ENCODE results near the gene SERPINA1. TPM values are rescaled to one million over a fixed set of nuclear protein-coding genes. Genes with fewer than 3 reads are reported as not detected.
A peak's percentile ranks its signal among the peaks of the same experiment; 100 is the strongest.

Gene SERPINA1
- total and polyA plus RNA-seq, 2 of the 13 experiments (the other 11 are each of a cell fraction or from before 2014, with no cell fraction given) = 3,266 to 11,015 TPM

DNA sequence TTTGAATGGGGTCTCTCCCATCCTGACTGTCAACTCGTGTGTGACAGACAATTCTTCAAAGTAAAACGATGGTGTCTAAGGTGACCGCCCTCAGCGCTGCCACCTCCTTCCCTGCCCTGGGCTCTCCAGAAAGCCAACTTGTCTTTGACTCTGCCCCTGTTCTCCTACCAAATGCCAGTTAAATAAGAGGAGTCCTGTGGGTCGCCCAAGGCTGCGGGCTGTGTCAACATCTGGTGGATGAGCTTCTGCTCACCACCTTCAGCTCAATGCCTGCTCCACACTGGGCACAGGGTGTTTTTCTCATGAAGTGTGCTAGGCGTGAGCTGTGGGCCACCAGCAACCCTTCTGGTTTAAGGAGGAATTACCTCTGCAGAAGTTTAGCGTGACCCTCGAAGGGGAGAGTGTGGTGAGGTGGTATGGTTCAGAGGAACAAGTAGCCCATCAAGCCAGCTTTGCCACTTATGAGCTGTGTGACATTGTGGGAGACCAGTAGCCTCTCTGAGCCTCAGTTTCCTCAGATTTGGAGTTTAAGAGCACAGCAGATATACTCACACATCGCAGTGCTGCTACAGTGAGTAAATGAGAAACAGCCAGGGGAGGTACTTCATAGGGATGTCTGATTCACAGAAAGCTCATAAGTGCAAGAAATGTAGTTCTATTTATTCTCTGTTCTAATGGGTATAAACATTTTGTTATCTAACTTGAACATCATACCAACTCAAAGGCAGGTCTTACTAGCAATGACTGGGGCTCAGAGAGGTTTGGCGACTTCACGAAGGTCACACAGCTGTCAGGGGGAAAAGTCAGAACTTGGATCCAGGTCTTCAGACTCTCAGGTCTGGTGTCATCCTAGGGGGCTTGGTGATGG, 12.1 kb downstream of the SERPINA1 start (continued):
- TF ChIP-seq ZC3H13 (CRISPR knock-in tag; IDR thresholded peaks at IDR 0.05) (peak; percentile 97), ZNF546 (CRISPR knock-in tag; conservative IDR thresholded peaks at IDR 0.05) (no peak), NCOA2 (CRISPR knock-in tag; IDR thresholded peaks at IDR 0.05) (no peak), ZNF605 (CRISPR knock-in tag; IDR thresholded peaks at IDR 0.05) (no peak), HOXA5 (CRISPR knock-in tag; IDR thresholded peaks at IDR 0.05) (0 out of 2 replicates have a peak, but pooled peaks have one; percentile 2), SMAD1 (CRISPR knock-in tag; IDR thresholded peaks at IDR 0.05; ENCODE audit: borderline replicate concordance, low read depth) (no peak), TBX3 (IDR thresholded peaks at IDR 0.05; ENCODE audit: borderline replicate concordance) (no peak), SMAD3 (CRISPR knock-in tag; IDR thresholded peaks at IDR 0.05) (peak; percentile 55), PRMT3 (CRISPR knock-in tag; IDR thresholded peaks at IDR 0.05; ENCODE audit: borderline replicate concordance, low read depth) (peak; percentile 69), ZEB1 (IDR thresholded peaks at IDR 0.05; ENCODE audit: insufficient replicate concordance, low read depth) (peak; percentile 34), ZNF773 (CRISPR knock-in tag; IDR thresholded peaks at IDR 0.05; ENCODE audit: borderline replicate concordance) (no peak), HNRNPL (IDR thresholded peaks at IDR 0.05; ENCODE audit: low read depth, low read length) (peak; percentile 89), ZNF883 (CRISPR knock-in tag; IDR thresholded peaks at IDR 0.05; ENCODE audit: not compliant biosample characterization) (no peak)
- TF ChIP-seq, protein P1, sequence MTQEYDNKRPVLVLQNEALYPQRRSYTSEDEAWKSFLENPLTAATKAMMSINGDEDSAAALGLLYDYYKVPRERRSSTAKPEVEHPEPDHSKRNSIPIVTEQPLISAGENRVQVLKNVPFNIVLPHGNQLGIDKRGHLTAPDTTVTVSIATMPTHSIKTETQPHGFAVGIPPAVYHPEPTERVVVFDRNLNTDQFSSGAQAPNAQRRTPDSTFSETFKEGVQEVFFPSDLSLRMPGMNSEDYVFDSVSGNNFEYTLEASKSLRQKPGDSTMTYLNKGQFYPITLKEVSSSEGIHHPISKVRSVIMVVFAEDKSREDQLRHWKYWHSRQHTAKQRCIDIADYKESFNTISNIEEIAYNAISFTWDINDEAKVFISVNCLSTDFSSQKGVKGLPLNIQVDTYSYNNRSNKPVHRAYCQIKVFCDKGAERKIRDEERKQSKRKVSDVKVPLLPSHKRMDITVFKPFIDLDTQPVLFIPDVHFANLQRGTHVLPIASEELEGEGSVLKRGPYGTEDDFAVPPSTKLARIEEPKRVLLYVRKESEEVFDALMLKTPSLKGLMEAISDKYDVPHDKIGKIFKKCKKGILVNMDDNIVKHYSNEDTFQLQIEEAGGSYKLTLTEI (CRISPR knock-in tag; conservative IDR thresholded peaks at IDR 0.05) = no peak
- TF ChIP-seq, protein P2, sequence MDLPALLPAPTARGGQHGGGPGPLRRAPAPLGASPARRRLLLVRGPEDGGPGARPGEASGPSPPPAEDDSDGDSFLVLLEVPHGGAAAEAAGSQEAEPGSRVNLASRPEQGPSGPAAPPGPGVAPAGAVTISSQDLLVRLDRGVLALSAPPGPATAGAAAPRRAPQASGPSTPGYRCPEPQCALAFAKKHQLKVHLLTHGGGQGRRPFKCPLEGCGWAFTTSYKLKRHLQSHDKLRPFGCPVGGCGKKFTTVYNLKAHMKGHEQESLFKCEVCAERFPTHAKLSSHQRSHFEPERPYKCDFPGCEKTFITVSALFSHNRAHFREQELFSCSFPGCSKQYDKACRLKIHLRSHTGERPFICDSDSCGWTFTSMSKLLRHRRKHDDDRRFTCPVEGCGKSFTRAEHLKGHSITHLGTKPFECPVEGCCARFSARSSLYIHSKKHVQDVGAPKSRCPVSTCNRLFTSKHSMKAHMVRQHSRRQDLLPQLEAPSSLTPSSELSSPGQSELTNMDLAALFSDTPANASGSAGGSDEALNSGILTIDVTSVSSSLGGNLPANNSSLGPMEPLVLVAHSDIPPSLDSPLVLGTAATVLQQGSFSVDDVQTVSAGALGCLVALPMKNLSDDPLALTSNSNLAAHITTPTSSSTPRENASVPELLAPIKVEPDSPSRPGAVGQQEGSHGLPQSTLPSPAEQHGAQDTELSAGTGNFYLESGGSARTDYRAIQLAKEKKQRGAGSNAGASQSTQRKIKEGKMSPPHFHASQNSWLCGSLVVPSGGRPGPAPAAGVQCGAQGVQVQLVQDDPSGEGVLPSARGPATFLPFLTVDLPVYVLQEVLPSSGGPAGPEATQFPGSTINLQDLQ (CRISPR knock-in tag; IDR thresholded peaks at IDR 0.05) = no peak
- TF ChIP-seq, protein P3, sequence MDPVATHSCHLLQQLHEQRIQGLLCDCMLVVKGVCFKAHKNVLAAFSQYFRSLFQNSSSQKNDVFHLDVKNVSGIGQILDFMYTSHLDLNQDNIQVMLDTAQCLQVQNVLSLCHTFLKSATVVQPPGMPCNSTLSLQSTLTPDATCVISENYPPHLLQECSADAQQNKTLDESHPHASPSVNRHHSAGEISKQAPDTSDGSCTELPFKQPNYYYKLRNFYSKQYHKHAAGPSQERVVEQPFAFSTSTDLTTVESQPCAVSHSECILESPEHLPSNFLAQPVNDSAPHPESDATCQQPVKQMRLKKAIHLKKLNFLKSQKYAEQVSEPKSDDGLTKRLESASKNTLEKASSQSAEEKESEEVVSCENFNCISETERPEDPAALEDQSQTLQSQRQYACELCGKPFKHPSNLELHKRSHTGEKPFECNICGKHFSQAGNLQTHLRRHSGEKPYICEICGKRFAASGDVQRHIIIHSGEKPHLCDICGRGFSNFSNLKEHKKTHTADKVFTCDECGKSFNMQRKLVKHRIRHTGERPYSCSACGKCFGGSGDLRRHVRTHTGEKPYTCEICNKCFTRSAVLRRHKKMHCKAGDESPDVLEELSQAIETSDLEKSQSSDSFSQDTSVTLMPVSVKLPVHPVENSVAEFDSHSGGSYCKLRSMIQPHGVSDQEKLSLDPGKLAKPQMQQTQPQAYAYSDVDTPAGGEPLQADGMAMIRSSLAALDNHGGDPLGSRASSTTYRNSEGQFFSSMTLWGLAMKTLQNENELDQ (CRISPR knock-in tag; IDR thresholded peaks at IDR 0.05; ENCODE audit: borderline replicate concordance) = no peak
- TF ChIP-seq, protein P4, sequence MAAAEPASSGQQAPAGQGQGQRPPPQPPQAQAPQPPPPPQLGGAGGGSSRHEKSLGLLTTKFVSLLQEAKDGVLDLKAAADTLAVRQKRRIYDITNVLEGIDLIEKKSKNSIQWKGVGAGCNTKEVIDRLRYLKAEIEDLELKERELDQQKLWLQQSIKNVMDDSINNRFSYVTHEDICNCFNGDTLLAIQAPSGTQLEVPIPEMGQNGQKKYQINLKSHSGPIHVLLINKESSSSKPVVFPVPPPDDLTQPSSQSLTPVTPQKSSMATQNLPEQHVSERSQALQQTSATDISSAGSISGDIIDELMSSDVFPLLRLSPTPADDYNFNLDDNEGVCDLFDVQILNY (CRISPR knock-in tag; conservative IDR thresholded peaks at IDR 0.05) = no peak
- TF ChIP-seq, protein P5, sequence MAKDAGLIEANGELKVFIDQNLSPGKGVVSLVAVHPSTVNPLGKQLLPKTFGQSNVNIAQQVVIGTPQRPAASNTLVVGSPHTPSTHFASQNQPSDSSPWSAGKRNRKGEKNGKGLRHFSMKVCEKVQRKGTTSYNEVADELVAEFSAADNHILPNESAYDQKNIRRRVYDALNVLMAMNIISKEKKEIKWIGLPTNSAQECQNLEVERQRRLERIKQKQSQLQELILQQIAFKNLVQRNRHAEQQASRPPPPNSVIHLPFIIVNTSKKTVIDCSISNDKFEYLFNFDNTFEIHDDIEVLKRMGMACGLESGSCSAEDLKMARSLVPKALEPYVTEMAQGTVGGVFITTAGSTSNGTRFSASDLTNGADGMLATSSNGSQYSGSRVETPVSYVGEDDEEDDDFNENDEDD (CRISPR knock-in tag; IDR thresholded peaks at IDR 0.05; ENCODE audit: borderline replicate concordance) = peak; percentile 23; the same call in 1 of the 2 replicates
